HuH-7 (cell line): ENCODE measurements around the gene WDR54.
"Not testable (repeated sequence)": the region's sequence is repeated elsewhere in the genome, so short reads cannot be mapped to it uniquely, and the experiment has no call there.

Source experiments
- DNase-seq: peaks from one replicate; pipeline ENCODE4 v3.0.0; 2011; ENCODE audit warnings: low spot score

WDR54 gene

GRCh38 chr2:74429487-74430451 is 8.2 kb downstream of the WDR54 start:
- DNase-seq = no peak

- no peak for DNase-seq
Measured at GRCh38 chr2:74430502-74430901, 9.0 kb downstream of the WDR54 start.

- no peak for DNase-seq
Measured at GRCh38 chr2:74436111-74436805, 14.7 kb downstream of the WDR54 start.

- no peak for DNase-seq
Measured at GRCh38 chr2:74436848-74437695, 15.5 kb downstream of the WDR54 start.

GRCh38 chr2:74438248-74438647 is 16.7 kb downstream of the WDR54 start:
- DNase-seq = no peak

- no peak for DNase-seq
Measured at GRCh38 chr2:74439373-74439772, 17.8 kb downstream of the WDR54 start.

- no peak for DNase-seq
Measured at GRCh38 chr2:74439803-74440377, 18.4 kb downstream of the WDR54 start.

GRCh38 chr2:74440378-74441169 is 19.0 kb downstream of the WDR54 start:
- DNase-seq = peak; percentile 96

GRCh38 chr2:74441170-74441689 is 19.7 kb downstream of the WDR54 start:
- DNase-seq = no peak

- peak; percentile 86 for DNase-seq
Measured at GRCh38 chr2:74441690-74442482, 20.4 kb downstream of the WDR54 start, which contains the start of gene RTKN. Gene RTKN (minus strand): TSS chr2:74441937. CDS start chr2:74441816, 121 bp downstream.

- DNase-seq = not testable (repeated sequence)
Measured at GRCh38 chr2:74442483-74443297, 21.2 kb downstream of the WDR54 start.

- no peak for DNase-seq
Measured at GRCh38 chr2:74444498-74445318, 23.2 kb downstream of the WDR54 start.

GRCh38 chr2:74447230-74447999 is 25.9 kb downstream of the WDR54 start:
- no peak for DNase-seq

- no peak for DNase-seq
Measured at GRCh38 chr2:74448771-74449170, 27.2 kb downstream of the WDR54 start.

- DNase-seq = no peak
Measured at GRCh38 chr2:74450570-74451190, 29.1 kb downstream of the WDR54 start.

- peak; percentile 68 for DNase-seq
Measured at GRCh38 chr2:74454654-74455511, 33.4 kb downstream of the WDR54 start, which contains the start of gene INO80B. Gene INO80B (plus strand): TSS chr2:74455087. CDS start chr2:74455117, 30 bp downstream.
